Lower lobe of right lung (tissue), 2 donors: ENCODE measurements around the gene FLAD1. TPM values are rescaled to one million over a fixed set of nuclear protein-coding genes. Genes with fewer than 3 reads are reported as not detected.

Experiments
- ATAC-seq, 2 donors: fragments of 200-7000 bp; cut with Tn5 transposase; one replicate each; pipeline ENCODE4 v1.9.1; 2020 to 2022; ENCODE audit warnings: mild to moderate bottlenecking in 2 of 2, moderate library complexity in 2 of 2
- DNase-seq: peaks from one replicate; pipeline ENCODE4 v3.0.0-alpha.2; 2020
- H3K27ac ChIP-seq: fragments of 200-600 bp; one replicate; pipeline ENCODE4 v1.8.0; 2022
- H3K27me3 ChIP-seq: fragments of 200-600 bp; one replicate; pipeline ENCODE4 v1.8.0; 2022; ENCODE audit warnings: low read depth
- H3K36me3 ChIP-seq: fragments of 200-600 bp; one replicate; pipeline ENCODE4 v1.8.0; 2022; ENCODE audit warnings: mild to moderate bottlenecking
- H3K4me1 ChIP-seq: fragments of 200-600 bp; one replicate; pipeline ENCODE4 v1.8.0; 2022
- H3K4me3 ChIP-seq: fragments of 200-600 bp; one replicate; pipeline ENCODE4 v1.8.0; 2022; ENCODE audit warnings: mild to moderate bottlenecking
- H3K9me3 ChIP-seq: fragments of 200-600 bp; one replicate; pipeline ENCODE4 v1.8.0; 2022
- CTCF ChIP-seq: fragments of 200-600 bp; IDR thresholded peaks from one replicate; pipeline ENCODE4 v1.8.0; 2022; ENCODE audit warnings: antibody characterized with exemption, mild to moderate bottlenecking
- intact Hi-C: fragments of 100-400 bp; cut with DNase I; formaldehyde crosslinking; loops from one replicate; pipeline ENCODE4 v1.11.0; 2022
- microRNA-seq: library from miRNA; unstranded; fragments of <30 nt; microRNA quantifications from one replicate; pipeline ENCODE4 v1.2.0, GENCODE V29; 2020; ENCODE audit warnings: borderline number of aligned reads
- total RNA-seq: library from RNA; stranded (reverse); fragmentation: NEBNext Ultra II Directional; extraction: Animal tissue kit (Norgen Biotek cat#: 25700); gene quantifications from one replicate; pipeline ENCODE4 v1.2.1, GENCODE V29; 2021
- donor health status: DM: no; HTN: yes; CAD: no; lungs with severe emphysema.

The FLAD1 gene
- total RNA-seq, 1 donor from 2014 or later = 31.9 TPM

- no peak overlapping the region for H3K4me3 ChIP-seq
- peaks cover 15% of the 10 kb centered on the region for H3K4me1 ChIP-seq
- TF ChIP-seq CTCF = no peak
- intact Hi-C loops = no loop called here
- no peaks in the 10 kb centered on the region for H3K36me3 ChIP-seq
- ATAC-seq (peak; percentile 62 to 78), DNase-seq (no peak)
- no peaks in the 10 kb centered on the region for H3K9me3 ChIP-seq
- H3K27me3 ChIP-seq = no peaks in the 10 kb centered on the region
- no peak overlapping the region for H3K27ac ChIP-seq
Measured at GRCh38 chr1:155038602-155039307, 55.6 kb downstream of the FLAD1 start.

GRCh38 chr1:155039308-155039669 lies 56.1 kb downstream of the FLAD1 start:
- TF ChIP-seq CTCF = no peak
- Histone ChIP-seq H3K9me3 (no peaks in the 10 kb centered on the region), H3K27ac (no peak overlapping the region), H3K4me3 (no peak overlapping the region), H3K4me1 (peaks cover 18% of the 10 kb centered on the region), H3K27me3 (no peaks in the 10 kb centered on the region), H3K36me3 (no peaks in the 10 kb centered on the region)
- DNase-seq = no peak
- intact Hi-C loops = no loop called here
- no peak for ATAC-seq

- ATAC-seq (no peak), DNase-seq (no peak)
- intact Hi-C loops = no loop called here
- H3K4me1 ChIP-seq = peaks cover 30% of the 10 kb centered on the region
- H3K9me3 ChIP-seq = no peaks in the 10 kb centered on the region
- H3K27ac ChIP-seq = no peak overlapping the region
- no peaks in the 10 kb centered on the region for H3K27me3 ChIP-seq
- TF ChIP-seq CTCF = no peak
- H3K36me3 ChIP-seq = no peaks in the 10 kb centered on the region
- no peak overlapping the region for H3K4me3 ChIP-seq
Measured at GRCh38 chr1:155040358-155041093, 57.4 kb downstream of the FLAD1 start.

Small RNA genes within 50 kb of the gene (microRNA-seq; reads per million reads assigned to microRNA genes)
- gene MIR4258 = not detected

Other genes starting within 250 kb of the FLAD1 start
- 4.4 TPM for gene KCNN3, start 113.1 kb upstream of the FLAD1 start, total RNA-seq
- gene PMVK, start 46.6 kb upstream of the FLAD1 start, total RNA-seq = 34.1 TPM
- 68.1 TPM for gene PBXIP1, start 27.2 kb upstream of the FLAD1 start, total RNA-seq
- gene PYGO2, start 21.6 kb upstream of the FLAD1 start, total RNA-seq = 27.4 TPM
- gene SHC1, start 12.6 kb upstream of the FLAD1 start, total RNA-seq = 94.8 TPM
- gene CKS1B, start 8.7 kb upstream of the FLAD1 start, total RNA-seq = 28.5 TPM
- not detected for gene LENEP, start 10.2 kb downstream of the FLAD1 start, total RNA-seq
- gene ZBTB7B, start 19.5 kb downstream of the FLAD1 start, total RNA-seq = 72.0 TPM
- gene DCST2, start 50.4 kb downstream of the FLAD1 start, total RNA-seq = 1.4 TPM
- gene DCST1, start 50.5 kb downstream of the FLAD1 start, total RNA-seq = not detected
- gene ADAM15, start 68.0 kb downstream of the FLAD1 start, total RNA-seq = 121 TPM
- 7.4 TPM for gene EFNA4, start 80.4 kb downstream of the FLAD1 start, total RNA-seq
- 1.0 TPM for gene EFNA3, start 95.5 kb downstream of the FLAD1 start, total RNA-seq
- 144 TPM for gene EFNA1, start 144.5 kb downstream of the FLAD1 start, total RNA-seq
- gene SLC50A1, start 152.5 kb downstream of the FLAD1 start, total RNA-seq = 42.6 TPM
- 62.3 TPM for gene DPM3, start 157.2 kb downstream of the FLAD1 start, total RNA-seq
- gene KRTCAP2, start 190.0 kb downstream of the FLAD1 start, total RNA-seq = 173 TPM
- 0.35 TPM for gene TRIM46, start 190.5 kb downstream of the FLAD1 start, total RNA-seq
- 24.4 TPM for gene THBS3, start 224.6 kb downstream of the FLAD1 start, total RNA-seq
- gene MTX1, start 225.4 kb downstream of the FLAD1 start, total RNA-seq = 27.9 TPM